PC-3 (cell line): Measurements from ENCODE around the gene IQSEC3. TPM values are rescaled to one million over a fixed set of nuclear protein-coding genes. Genes with fewer than 3 reads are reported as not detected.

Source experiments
- ATAC-seq: fragments of 200-7000 bp; cut with Tn5 transposase; 2 replicates; pipeline ENCODE4 v1.9.1; 2020; ENCODE audit warnings: mild to moderate bottlenecking, moderate library complexity
- BruUV-seq: library from RNA; stranded (reverse); fragments of 400-500 nt; replicated peaks from 2 replicates; lab custom pipeline; 2021; lab: Mats Ljungman, UMichigan
- CTCF ChIA-PET: fragments of 300-600 bp; sonication (Branson Sonifier 250); formaldehyde crosslinking; loops from one replicate; lab custom pipeline; 2022; ENCODE audit warnings: antibody characterized with exemption; lab: Charles Lee
- POLR2A ChIA-PET: fragments of 300-600 bp; sonication (Branson Sonifier 250); formaldehyde crosslinking; loops from one replicate; lab custom pipeline; 2022; ENCODE audit warnings: antibody characterized with exemption; ENCODE audit not compliant: unreplicated experiment; lab: Charles Lee
- DNase-seq: peaks from one replicate; pipeline ENCODE4 v3.0.0-alpha.2; 2015
- H2AFZ ChIP-seq: fragments of 300-600 bp; sonication (generic); 2 replicates; pipeline ENCODE4 v1.6.0; 2016; ENCODE audit warnings: antibody characterized with exemption, low read length
- H3F3A ChIP-seq: fragments of 300-600 bp; sonication (generic); one replicate; pipeline ENCODE4 v1.6.0; 2017; ENCODE audit warnings: antibody characterized with exemption, low read length, control low read depth, mild to moderate bottlenecking; ENCODE audit not compliant: unreplicated experiment
- H3K27ac ChIP-seq: fragments of 300-600 bp; sonication (generic); 2 replicates; pipeline ENCODE4 v1.5.1; 2016; ENCODE audit warnings: mild to moderate bottlenecking, low read length
- H3K27me3 ChIP-seq: fragments of 300-600 bp; sonication (generic); 2 replicates; pipeline ENCODE4 v1.6.1; 2016; ENCODE audit warnings: low read length, mixed read lengths
- H3K36me3 ChIP-seq: fragments of 300-600 bp; sonication (generic); 2 replicates; pipeline ENCODE4 v1.6.1; 2016; ENCODE audit warnings: low read depth, mixed run types, low read length, mixed read lengths
- H3K4me1 ChIP-seq: fragments of 300-600 bp; sonication (generic); 2 replicates; pipeline ENCODE4 v1.5.1; 2016; ENCODE audit warnings: low read length; ENCODE audit not compliant: insufficient read depth
- H3K4me2 ChIP-seq: fragments of 300-600 bp; sonication (generic); 2 replicates; pipeline ENCODE4 v1.6.0; 2016; ENCODE audit warnings: low read length
- H3K4me3 ChIP-seq: fragments of 300-600 bp; sonication (generic); 2 replicates; pipeline ENCODE4 v1.5.1; 2016; ENCODE audit warnings: mild to moderate bottlenecking, low read length, mixed read lengths
- H3K79me2 ChIP-seq: fragments of 300-600 bp; sonication (generic); 2 replicates; pipeline ENCODE4 v1.6.1; 2017; ENCODE audit warnings: low read length, mixed read lengths
- H3K9ac ChIP-seq: fragments of 300-600 bp; sonication (generic); 2 replicates; pipeline ENCODE4 v1.6.0; 2016; ENCODE audit warnings: mild to moderate bottlenecking, low read length
- H3K9me2 ChIP-seq: fragments of 300-600 bp; sonication (generic); replicated peaks from 2 replicates; pipeline ENCODE4 v1.6.1; 2016; ENCODE audit warnings: mixed run types, low read length, mixed read lengths
- H3K9me3 ChIP-seq: fragments of 300-600 bp; sonication (generic); 2 replicates; pipeline ENCODE4 v1.6.1; 2016; ENCODE audit warnings: low read length, mixed read lengths
- H4K20me1 ChIP-seq: fragments of 300-600 bp; sonication (generic); 2 replicates; pipeline ENCODE4 v1.6.1; 2016; ENCODE audit warnings: low read length, mixed read lengths
- EZH2 ChIP-seq: fragments of 300-600 bp; sonication (generic); IDR thresholded peaks from one replicate; pipeline ENCODE4 v1.6.1; 2017; ENCODE audit warnings: antibody characterized with exemption, mild to moderate bottlenecking, low read length; ENCODE audit not compliant: unreplicated experiment
- EZH2phosphoT487 ChIP-seq: fragments of 300-600 bp; sonication (generic); IDR thresholded peaks from 2 replicates; pipeline ENCODE4 v1.6.1; 2018; ENCODE audit warnings: mild to moderate bottlenecking, antibody characterized with exemption, low read length, borderline replicate concordance
- intact Hi-C: fragments of 100-400 bp; cut with micrococcal nuclease; formaldehyde crosslinking; loops from 2 replicates; pipeline ENCODE4 v1.9.0; 2023
- total RNA-seq: library from RNA; depleted of rRNA; stranded (reverse); fragments of >200 nt; gene quantifications from 2 replicates; pipeline ENCODE4 v1.2.3, GENCODE V29; 2014
- TF ChIP-seq, protein P1 (sequence below): fragments of 300-600 bp; sonication (generic); conservative IDR thresholded peaks from 2 replicates; pipeline ENCODE4 v1.5.1; 2017; ENCODE audit warnings: antibody characterized with exemption, low read depth, mild to moderate bottlenecking, low read length

The IQSEC3 gene
- total RNA-seq, 1 experiment from 2014 or later = 0.11 TPM

DNA sequence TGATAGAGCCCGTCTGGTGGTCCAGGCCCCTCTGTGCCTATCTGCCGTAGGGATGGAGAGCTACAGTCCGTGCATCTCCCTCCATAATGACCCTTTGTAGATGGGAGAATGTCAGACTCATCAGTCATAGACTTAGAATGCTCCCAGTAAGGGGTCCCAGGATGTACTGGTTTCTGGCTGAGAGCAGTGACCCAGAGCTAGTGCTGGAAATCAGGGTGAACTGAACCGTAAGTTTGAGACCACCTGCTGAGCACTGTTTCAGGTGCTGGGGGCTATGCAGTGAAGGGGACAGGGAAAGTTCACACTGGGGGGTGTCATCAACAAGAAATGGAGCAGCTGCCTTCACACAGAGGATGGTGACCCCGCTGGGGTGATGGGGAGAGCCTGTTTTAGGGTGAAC is 113.3 kb downstream of the IQSEC3 start:
- ChIA-PET CTCF (no interaction called here), POLR2A (no interaction called here)
- no peak for TF ChIP-seq EZH2phosphoT487
- TF ChIP-seq, protein P1, sequence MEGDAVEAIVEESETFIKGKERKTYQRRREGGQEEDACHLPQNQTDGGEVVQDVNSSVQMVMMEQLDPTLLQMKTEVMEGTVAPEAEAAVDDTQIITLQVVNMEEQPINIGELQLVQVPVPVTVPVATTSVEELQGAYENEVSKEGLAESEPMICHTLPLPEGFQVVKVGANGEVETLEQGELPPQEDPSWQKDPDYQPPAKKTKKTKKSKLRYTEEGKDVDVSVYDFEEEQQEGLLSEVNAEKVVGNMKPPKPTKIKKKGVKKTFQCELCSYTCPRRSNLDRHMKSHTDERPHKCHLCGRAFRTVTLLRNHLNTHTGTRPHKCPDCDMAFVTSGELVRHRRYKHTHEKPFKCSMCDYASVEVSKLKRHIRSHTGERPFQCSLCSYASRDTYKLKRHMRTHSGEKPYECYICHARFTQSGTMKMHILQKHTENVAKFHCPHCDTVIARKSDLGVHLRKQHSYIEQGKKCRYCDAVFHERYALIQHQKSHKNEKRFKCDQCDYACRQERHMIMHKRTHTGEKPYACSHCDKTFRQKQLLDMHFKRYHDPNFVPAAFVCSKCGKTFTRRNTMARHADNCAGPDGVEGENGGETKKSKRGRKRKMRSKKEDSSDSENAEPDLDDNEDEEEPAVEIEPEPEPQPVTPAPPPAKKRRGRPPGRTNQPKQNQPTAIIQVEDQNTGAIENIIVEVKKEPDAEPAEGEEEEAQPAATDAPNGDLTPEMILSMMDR = no peak
- no peak for TF ChIP-seq EZH2
- Histone ChIP-seq H3K27me3 (no peaks in the 10 kb centered on the region), H3K4me2 (no peak overlapping the region), H3K9ac (no peak overlapping the region), H3K36me3 (no peaks in the 10 kb centered on the region), H3K4me3 (no peak overlapping the region), H3K9me2 (no peaks in the 10 kb centered on the region), H3K27ac (no peak overlapping the region), H3K9me3 (no peaks in the 10 kb centered on the region), H4K20me1 (no peaks in the 10 kb centered on the region), H3K79me2 (no peaks in the 10 kb centered on the region), H3F3A (peaks cover 4% of the 10 kb centered on the region), H3K4me1 (peaks cover 34% of the 10 kb centered on the region), H2AFZ (no peak overlapping the region)
- intact Hi-C loops = no loop called here
- ATAC-seq = no peak
- no TSS peak for BruUV-seq
- no peak for DNase-seq

GRCh38 chr12:180445-180844 is 113.9 kb downstream of the IQSEC3 start:
- Histone ChIP-seq H3K4me2 (no peak overlapping the region), H3K27me3 (no peaks in the 10 kb centered on the region), H3K79me2 (no peaks in the 10 kb centered on the region), H3K36me3 (no peaks in the 10 kb centered on the region), H3K9me2 (no peaks in the 10 kb centered on the region), H3K9ac (no peak overlapping the region), H3K4me3 (no peak overlapping the region), H3K4me1 (peaks cover 34% of the 10 kb centered on the region), H3K27ac (no peak overlapping the region), H4K20me1 (no peaks in the 10 kb centered on the region), H3K9me3 (no peaks in the 10 kb centered on the region), H3F3A (peaks cover 4% of the 10 kb centered on the region), H2AFZ (no peak overlapping the region)
- intact Hi-C loops = no loop called here
- no peak for DNase-seq
- ChIA-PET POLR2A (no interaction called here), CTCF (no interaction called here)
- no peak for ATAC-seq
- TF ChIP-seq EZH2 = no peak
- TF ChIP-seq, protein P1 = no peak
- no peak for TF ChIP-seq EZH2phosphoT487
- no TSS peak for BruUV-seq

- TF ChIP-seq EZH2 (no peak), EZH2phosphoT487 (no peak)
- TF ChIP-seq, protein P1 = no peak
- intact Hi-C loops = no loop called here
These were observed 115.4 kb downstream of the IQSEC3 start for GRCh38 chr12:181921-182320.

More at GRCh38 chr12:181921-182320, 115.4 kb downstream of the IQSEC3 start:
- ChIA-PET CTCF (no interaction called here), POLR2A (no interaction called here)
- BruUV-seq = no TSS peak
- no peak for DNase-seq
- peaks cover 21% of the 10 kb centered on the region for H3K4me1 ChIP-seq
- peak overlapping the region; percentile 78 for H3K9ac ChIP-seq
- H3K36me3 ChIP-seq = no peaks in the 10 kb centered on the region
- 0 out of 2 replicates have a peak overlapping the region, but pooled peaks have one; percentile 18 for H2AFZ ChIP-seq
- H4K20me1 ChIP-seq = no peaks in the 10 kb centered on the region
- no peaks in the 10 kb centered on the region for H3K9me3 ChIP-seq
- ATAC-seq = no peak
- no peaks in the 10 kb centered on the region for H3K79me2 ChIP-seq
- peaks cover 4% of the 10 kb centered on the region for H3F3A ChIP-seq
- H3K27ac ChIP-seq = peak overlapping the region; percentile 92
- no peaks in the 10 kb centered on the region for H3K9me2 ChIP-seq
- no peaks in the 10 kb centered on the region for H3K27me3 ChIP-seq
- H3K4me2 ChIP-seq = peak overlapping the region; percentile 26
- H3K4me3 ChIP-seq = no peak overlapping the region
